Right lobe of liver (tissue), 4 donors: ENCODE data around the gene UQCR10.

ENCODE experiments used
- POLR2A ChIP-seq: fragments of 450-650 bp; IDR thresholded peaks from one replicate; pipeline ENCODE4 v1.6.1; 2017; ENCODE audit warnings: antibody characterized with exemption, mild to moderate bottlenecking
- TF ChIP-seq, protein P1 (sequence below), 4 donors: fragments of 200-600 bp in 3 of 4; fragments of 450-650 bp in 1 of 4; IDR thresholded peaks; one replicate each; pipeline versions ENCODE4 v1.5.1 to v1.8.0; 2016 to 2022; ENCODE audit warnings: antibody characterized with exemption in 4 of 4, mild to moderate bottlenecking in 2 of 4
- donor health status: DM: no; HTN: no; CAD: no.
- donor health status: DM: no; HTN: no; CAD: no.
- donor health status: DM: no; HTN: yes; CAD: no.

DNA sequence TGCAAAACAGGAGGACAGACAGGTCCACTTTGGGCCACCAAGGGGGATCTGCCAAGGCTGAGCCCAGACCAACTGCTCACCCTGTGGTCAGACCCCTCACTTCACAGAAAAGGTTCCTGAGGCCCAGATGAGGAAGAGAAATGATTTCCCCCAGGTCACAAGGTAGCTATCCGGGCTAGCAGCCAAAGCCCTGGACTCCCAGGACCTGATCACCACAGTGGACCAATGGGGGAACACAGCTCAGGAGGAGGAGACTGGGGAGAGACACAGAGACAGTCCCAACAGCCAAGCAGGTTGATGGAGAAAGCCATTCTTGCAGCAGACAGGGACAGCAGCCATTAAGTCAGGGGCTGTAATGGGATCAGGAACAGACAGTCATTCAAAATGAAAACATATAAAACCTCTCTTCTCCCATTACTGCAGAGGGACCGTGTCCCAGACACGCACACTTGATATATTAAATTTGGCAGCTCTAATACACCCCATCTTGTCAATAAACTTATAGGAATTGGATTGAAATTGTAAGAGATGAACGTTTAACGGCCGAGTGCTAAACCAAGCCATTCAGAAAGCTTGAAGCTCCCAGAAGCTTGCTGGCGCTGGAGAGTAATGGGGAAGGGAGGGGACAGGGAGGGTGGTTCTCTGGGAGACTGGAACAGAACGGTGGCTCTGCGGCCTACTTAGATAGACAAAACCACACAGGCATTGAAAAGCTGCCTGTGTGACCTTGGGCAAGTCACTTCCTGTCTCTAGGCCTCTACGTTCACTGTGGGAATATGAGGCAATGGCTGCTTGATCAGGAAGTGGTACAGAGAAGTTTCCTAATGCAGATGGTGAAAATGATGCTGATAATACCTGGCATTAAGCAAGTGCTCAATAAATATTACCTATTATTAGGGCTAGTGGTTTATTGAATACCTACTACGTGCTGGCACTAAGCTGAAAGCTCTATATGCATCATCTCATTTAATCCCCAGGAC, 16.3 kb upstream of the UQCR10 start:
- TF ChIP-seq, protein P1, sequence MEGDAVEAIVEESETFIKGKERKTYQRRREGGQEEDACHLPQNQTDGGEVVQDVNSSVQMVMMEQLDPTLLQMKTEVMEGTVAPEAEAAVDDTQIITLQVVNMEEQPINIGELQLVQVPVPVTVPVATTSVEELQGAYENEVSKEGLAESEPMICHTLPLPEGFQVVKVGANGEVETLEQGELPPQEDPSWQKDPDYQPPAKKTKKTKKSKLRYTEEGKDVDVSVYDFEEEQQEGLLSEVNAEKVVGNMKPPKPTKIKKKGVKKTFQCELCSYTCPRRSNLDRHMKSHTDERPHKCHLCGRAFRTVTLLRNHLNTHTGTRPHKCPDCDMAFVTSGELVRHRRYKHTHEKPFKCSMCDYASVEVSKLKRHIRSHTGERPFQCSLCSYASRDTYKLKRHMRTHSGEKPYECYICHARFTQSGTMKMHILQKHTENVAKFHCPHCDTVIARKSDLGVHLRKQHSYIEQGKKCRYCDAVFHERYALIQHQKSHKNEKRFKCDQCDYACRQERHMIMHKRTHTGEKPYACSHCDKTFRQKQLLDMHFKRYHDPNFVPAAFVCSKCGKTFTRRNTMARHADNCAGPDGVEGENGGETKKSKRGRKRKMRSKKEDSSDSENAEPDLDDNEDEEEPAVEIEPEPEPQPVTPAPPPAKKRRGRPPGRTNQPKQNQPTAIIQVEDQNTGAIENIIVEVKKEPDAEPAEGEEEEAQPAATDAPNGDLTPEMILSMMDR (IDR thresholded peaks at IDR 0.05): no peak
- TF ChIP-seq POLR2A: no peak
